HCT116 (cell line): ENCODE measurements around the gene GPR27. TPM values are rescaled to one million over a fixed set of nuclear protein-coding genes. Genes with fewer than 3 reads are reported as not detected.

Experiments used
- ATAC-seq: fragments of 200-7000 bp; cut with Tn5 transposase; 2 replicates; pipeline ENCODE4 v1.9.1; 2020; ENCODE audit warnings: mild to moderate bottlenecking, moderate library complexity
- BruUV-seq: library from RNA; stranded (reverse); fragments of 400-500 nt; replicated peaks from 2 replicates; lab custom pipeline; 2021; lab: Mats Ljungman, UMichigan
- CTCF ChIA-PET: fragments of 300-600 bp; sonication (Branson Sonifier 250); formaldehyde crosslinking; loops from one replicate; lab custom pipeline; 2021; ENCODE audit warnings: antibody characterized with exemption; lab: Charles Lee
- POLR2A ChIA-PET: fragments of 300-600, 350-600 bp; sonication (Branson Sonifier 250); formaldehyde crosslinking; loops from one replicate; lab custom pipeline; 2021; ENCODE audit warnings: antibody characterized with exemption; lab: Charles Lee
- RAD21 ChIA-PET, 2 experiments: fragments of 300-600 bp; sonication (Branson Sonifier 250); formaldehyde crosslinking; loops; one replicate each; lab custom pipeline; 2023; ENCODE audit warnings: low total read pairs in 2 of 2; ENCODE audit not compliant: uncharacterized antibody in 2 of 2, unreplicated experiment in 2 of 2, low non-redundant PET in 1 of 2; lab: Charles Lee
- DNase-seq: peaks from one replicate; pipeline ENCODE4 v3.0.0-alpha.2; 2010; ENCODE audit warnings: low read depth, low spot score
- H2AFZ ChIP-seq: fragments of 200-600 bp; shearing (Covaris generic), sonication (generic); 2 replicates; pipeline ENCODE4 v1.6.1; 2017; ENCODE audit warnings: low read depth, mixed run types, mixed read lengths, antibody characterized with exemption, low read length; ENCODE audit not compliant: poor library complexity, severe bottlenecking
- H3K27ac ChIP-seq: 2 replicates; pipeline ENCODE4 v1.5.1; 2012; ENCODE audit warnings: low read depth, low read length
- H3K27me3 ChIP-seq: fragments of 200-600 bp; sonication (generic); 2 replicates; pipeline ENCODE4 v1.6.1; 2016; ENCODE audit warnings: mixed run types, low read length, mixed read lengths; ENCODE audit not compliant: insufficient read depth
- H3K36me3 ChIP-seq, 2 experiments: fragments of 200-500 bp in 1 of 2; fragments of 200-600 bp in 1 of 2; sonication (Bioruptor generic) in 1 of 2; sonication (generic) in 1 of 2; 2 replicates each; pipeline versions ENCODE4 v1.5.1 to v1.6.1; 2014 to 2016; ENCODE audit warnings: low read length in 2 of 2, inconsistent platforms in 1 of 2, mixed read lengths in 1 of 2, mixed run types in 1 of 2; ENCODE audit not compliant: insufficient read depth in 2 of 2, control insufficient read depth in 1 of 2
- H3K4me1 ChIP-seq, 2 experiments: fragments of 200-600 bp in 1 of 2; sonication (generic) in 1 of 2; 2 replicates each; pipeline versions ENCODE4 v1.5.1 to v1.6.1; 2012 to 2017; ENCODE audit warnings: low read length in 2 of 2, inconsistent platforms in 1 of 2, mild to moderate bottlenecking in 1 of 2, mixed read lengths in 1 of 2, mixed run types in 1 of 2, moderate library complexity in 1 of 2; ENCODE audit not compliant: insufficient read depth in 2 of 2, control insufficient read depth in 1 of 2
- H3K4me2 ChIP-seq: fragments of 200-600 bp; sonication (generic); 2 replicates; pipeline ENCODE4 v1.6.1; 2017; ENCODE audit warnings: mixed run types, low read length, mixed read lengths
- H3K4me3 ChIP-seq, 2 experiments: fragments of 200-600 bp in 1 of 2; sonication (generic) in 1 of 2; replicated peaks in 1 of 2; 2 replicates each; pipeline ENCODE4 v1.5.1; 2011 to 2016; ENCODE audit warnings: low read length in 2 of 2, control low read depth in 1 of 2, low read depth in 1 of 2, mild to moderate bottlenecking in 1 of 2, mixed read lengths in 1 of 2, mixed run types in 1 of 2
- H3K79me2 ChIP-seq: fragments of 200-600 bp; sonication (generic); 2 replicates; pipeline ENCODE4 v1.6.1; 2017; ENCODE audit warnings: mild to moderate bottlenecking, mixed run types, low read length, moderate library complexity, mixed read lengths; ENCODE audit not compliant: insufficient read depth
- H3K9ac ChIP-seq: fragments of 200-600 bp; sonication (generic); 2 replicates; pipeline ENCODE4 v1.6.1; 2016; ENCODE audit warnings: low read length, mixed read lengths
- H3K9me2 ChIP-seq: fragments of 200-600 bp; sonication (generic), shearing (Covaris generic); 2 replicates; pipeline ENCODE4 v1.6.1; 2017; ENCODE audit warnings: mixed run types, mild to moderate bottlenecking, moderate library complexity; ENCODE audit not compliant: insufficient read depth
- H3K9me3 ChIP-seq, 2 experiments: fragments of 200-500 bp in 1 of 2; fragments of 200-600 bp in 1 of 2; sonication (Bioruptor generic) in 1 of 2; sonication (generic) in 1 of 2; 2 replicates each; pipeline ENCODE4 v1.6.1; 2014 to 2017; ENCODE audit warnings: low read length in 2 of 2, mixed read lengths in 2 of 2, inconsistent platforms in 1 of 2, low read depth in 1 of 2, mild to moderate bottlenecking in 1 of 2, mixed run types in 1 of 2, moderate library complexity in 1 of 2; ENCODE audit not compliant: control insufficient read depth in 1 of 2, insufficient read depth in 1 of 2
- H4K20me1 ChIP-seq: fragments of 200-600 bp; sonication (generic), shearing (Covaris generic); 2 replicates; pipeline ENCODE4 v1.6.1; 2017; ENCODE audit warnings: mixed run types, mild to moderate bottlenecking, moderate library complexity; ENCODE audit not compliant: insufficient read depth
- JUND ChIP-seq: IDR thresholded peaks from 2 replicates; pipeline ENCODE4 v1.6.1; 2012
- RAD21 ChIP-seq: IDR thresholded peaks from 2 replicates; pipeline ENCODE4 v1.6.1; 2012; ENCODE audit warnings: low read depth, mild to moderate bottlenecking
- SP1 ChIP-seq: IDR thresholded peaks from 2 replicates; pipeline ENCODE4 v1.6.1; 2012; ENCODE audit warnings: low read depth
- SRF ChIP-seq: IDR thresholded peaks from 2 replicates; pipeline ENCODE4 v1.6.1; 2012; ENCODE audit warnings: low read depth
- TCF7L2 ChIP-seq: IDR thresholded peaks from 2 replicates; pipeline ENCODE4 v1.7.0; 2011; ENCODE audit warnings: borderline replicate concordance, inconsistent platforms; ENCODE audit not compliant: insufficient read depth, insufficient read length; ENCODE audit errors: extremely low read depth
- ZFX ChIP-seq: fragments of 450-650 bp; IDR thresholded peaks from 2 replicates; pipeline ENCODE4 v1.6.1; 2017
- ZNF274 ChIP-seq: fragments of 200-500 bp; sonication (Bioruptor generic); IDR thresholded peaks from 2 replicates; pipeline ENCODE4 v1.6.1; 2014; ENCODE audit warnings: mild to moderate bottlenecking, low read depth, low read length, inconsistent platforms
- intact Hi-C: fragments of 100-400 bp; cut with micrococcal nuclease; formaldehyde crosslinking; loops from 2 replicates; pipeline ENCODE4 v1.10.0; 2022
- total RNA-seq: library from RNA; stranded (reverse); gene quantifications from one replicate; pipeline ENCODE4 v1.2.1, GENCODE V29; 2021; ENCODE audit not compliant: unreplicated experiment
- TF ChIP-seq, protein P1 (sequence below): IDR thresholded peaks from 2 replicates; pipeline ENCODE4 v1.6.1; 2012
- TF ChIP-seq, protein P2 (sequence below): IDR thresholded peaks from 2 replicates; pipeline ENCODE4 v1.6.1; 2012; ENCODE audit warnings: low read depth

GPR27 gene
- total RNA-seq, 1 experiment from 2014 or later: not detected

DNA sequence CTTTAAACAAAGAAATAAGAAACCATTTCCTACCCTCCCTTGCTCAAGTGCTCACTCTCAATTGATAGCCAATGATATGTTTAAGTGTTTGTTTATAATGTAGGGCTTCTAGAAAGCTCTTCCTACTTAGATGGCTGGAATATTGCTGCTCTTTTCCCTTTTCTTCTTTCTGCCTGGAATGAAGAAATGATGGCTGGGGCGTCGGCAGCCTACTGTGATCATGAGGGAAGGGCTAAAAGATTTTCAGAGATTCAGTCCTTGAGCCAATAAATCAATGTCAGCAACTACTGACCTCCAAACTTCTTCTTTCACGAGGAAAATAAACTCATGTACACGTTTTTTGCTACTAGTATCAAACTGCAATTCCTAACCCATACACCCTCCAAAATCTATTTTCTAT lies 2.1 kb upstream of the GPR27 start:
- H3K36me3 ChIP-seq: no peaks in the 10 kb centered on the region
- no peaks in the 10 kb centered on the region for H4K20me1 ChIP-seq
- ATAC-seq (no peak), DNase-seq (no peak)
- H2AFZ ChIP-seq: no peak overlapping the region
- no TSS peak for BruUV-seq
- ChIA-PET RAD21 (no interaction called here), POLR2A (no interaction called here), CTCF (no interaction called here)
- H3K9me2 ChIP-seq: no peaks in the 10 kb centered on the region
- H3K4me3 ChIP-seq: no peak overlapping the region
- no peak overlapping the region for H3K27ac ChIP-seq
- H3K9me3 ChIP-seq: no peaks in the 10 kb centered on the region
- H3K4me2 ChIP-seq: no peak overlapping the region
- H3K4me1 ChIP-seq: no peaks in the 10 kb centered on the region
- H3K9ac ChIP-seq: no peak overlapping the region
- no peaks in the 10 kb centered on the region for H3K79me2 ChIP-seq
- TF ChIP-seq, protein P1, sequence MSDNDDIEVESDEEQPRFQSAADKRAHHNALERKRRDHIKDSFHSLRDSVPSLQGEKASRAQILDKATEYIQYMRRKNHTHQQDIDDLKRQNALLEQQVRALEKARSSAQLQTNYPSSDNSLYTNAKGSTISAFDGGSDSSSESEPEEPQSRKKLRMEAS: no peak
- TF ChIP-seq SRF (no peak), ZNF274 (no peak), ZFX (no peak), JUND (no peak), TCF7L2 (no peak), SP1 (no peak), RAD21 (no peak)
- TF ChIP-seq, protein P2, sequence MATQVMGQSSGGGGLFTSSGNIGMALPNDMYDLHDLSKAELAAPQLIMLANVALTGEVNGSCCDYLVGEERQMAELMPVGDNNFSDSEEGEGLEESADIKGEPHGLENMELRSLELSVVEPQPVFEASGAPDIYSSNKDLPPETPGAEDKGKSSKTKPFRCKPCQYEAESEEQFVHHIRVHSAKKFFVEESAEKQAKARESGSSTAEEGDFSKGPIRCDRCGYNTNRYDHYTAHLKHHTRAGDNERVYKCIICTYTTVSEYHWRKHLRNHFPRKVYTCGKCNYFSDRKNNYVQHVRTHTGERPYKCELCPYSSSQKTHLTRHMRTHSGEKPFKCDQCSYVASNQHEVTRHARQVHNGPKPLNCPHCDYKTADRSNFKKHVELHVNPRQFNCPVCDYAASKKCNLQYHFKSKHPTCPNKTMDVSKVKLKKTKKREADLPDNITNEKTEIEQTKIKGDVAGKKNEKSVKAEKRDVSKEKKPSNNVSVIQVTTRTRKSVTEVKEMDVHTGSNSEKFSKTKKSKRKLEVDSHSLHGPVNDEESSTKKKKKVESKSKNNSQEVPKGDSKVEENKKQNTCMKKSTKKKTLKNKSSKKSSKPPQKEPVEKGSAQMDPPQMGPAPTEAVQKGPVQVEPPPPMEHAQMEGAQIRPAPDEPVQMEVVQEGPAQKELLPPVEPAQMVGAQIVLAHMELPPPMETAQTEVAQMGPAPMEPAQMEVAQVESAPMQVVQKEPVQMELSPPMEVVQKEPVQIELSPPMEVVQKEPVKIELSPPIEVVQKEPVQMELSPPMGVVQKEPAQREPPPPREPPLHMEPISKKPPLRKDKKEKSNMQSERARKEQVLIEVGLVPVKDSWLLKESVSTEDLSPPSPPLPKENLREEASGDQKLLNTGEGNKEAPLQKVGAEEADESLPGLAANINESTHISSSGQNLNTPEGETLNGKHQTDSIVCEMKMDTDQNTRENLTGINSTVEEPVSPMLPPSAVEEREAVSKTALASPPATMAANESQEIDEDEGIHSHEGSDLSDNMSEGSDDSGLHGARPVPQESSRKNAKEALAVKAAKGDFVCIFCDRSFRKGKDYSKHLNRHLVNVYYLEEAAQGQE: no peak
- intact Hi-C loops: no loop called here
- no peaks in the 10 kb centered on the region for H3K27me3 ChIP-seq
